Mammary epithelial cell (primary cell): ENCODE results near the gene KDM4B.

ENCODE experiments used
- CTCF ChIP-seq, 2 donors: IDR thresholded peaks in 1 of 2; conservative IDR thresholded peaks in 1 of 2; 2 replicates each; pipeline ENCODE4 v1.5.1; 2011 to 2012; ENCODE audit warnings: inconsistent platforms in 2 of 2, low read length in 2 of 2, mild to moderate bottlenecking in 2 of 2, control low read depth in 1 of 2, low read depth in 1 of 2; ENCODE audit not compliant: insufficient read depth in 1 of 2; ENCODE audit errors: extremely low read depth in 1 of 2
- EZH2 ChIP-seq: IDR thresholded peaks from 2 replicates; pipeline ENCODE4 v1.6.1; 2012; ENCODE audit warnings: low read length, inconsistent platforms, borderline replicate concordance

DNA sequence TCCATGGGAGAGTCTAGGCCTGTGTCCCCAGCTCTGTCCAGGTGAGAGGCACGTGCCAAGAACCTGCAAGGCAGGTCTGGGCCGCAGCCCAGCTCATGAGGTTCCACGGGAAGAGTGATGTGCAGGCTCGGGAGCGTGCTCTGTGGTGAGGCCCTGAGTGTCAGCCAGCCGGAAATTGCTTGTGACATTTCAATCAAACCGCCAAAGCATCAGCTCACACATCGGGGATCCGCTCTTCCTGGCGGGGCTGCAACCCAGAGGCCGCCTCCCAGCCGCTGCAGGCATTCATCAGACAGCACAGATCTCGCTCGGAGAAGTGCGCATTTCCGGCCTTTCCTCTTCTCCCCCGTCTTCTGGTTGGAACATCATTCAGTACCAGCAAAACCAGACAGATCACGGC, 109.3 kb downstream of the KDM4B start:
- TF ChIP-seq CTCF (conservative IDR thresholded peaks at IDR 0.05 in 1 of 2, IDR thresholded peaks at IDR 0.05 in 1 of 2; ENCODE audit: extremely low read depth in 1 of 2, insufficient read depth in 1 of 2, low read depth in 1 of 2, low read length in 2 of 2) (no peak), EZH2 (no peak)
